HG03354 (cell line): ENCODE data around the gene LDLRAP1.

ENCODE experiments used
- ATAC-seq: cut with Tn5 transposase; IDR thresholded peaks from one replicate; pipeline ENCODE4 v1.9.1; 2021; ENCODE audit warnings: mild to moderate bottlenecking; ENCODE audit not compliant: unreplicated experiment, poor library complexity, severe bottlenecking

Gene LDLRAP1

GRCh38 chr1:25557543-25557942 lies 14.1 kb downstream of the LDLRAP1 start:
- ATAC-seq = no peak

GRCh38 chr1:25559031-25559430 lies 15.6 kb downstream of the LDLRAP1 start:
- no peak for ATAC-seq

DNA sequence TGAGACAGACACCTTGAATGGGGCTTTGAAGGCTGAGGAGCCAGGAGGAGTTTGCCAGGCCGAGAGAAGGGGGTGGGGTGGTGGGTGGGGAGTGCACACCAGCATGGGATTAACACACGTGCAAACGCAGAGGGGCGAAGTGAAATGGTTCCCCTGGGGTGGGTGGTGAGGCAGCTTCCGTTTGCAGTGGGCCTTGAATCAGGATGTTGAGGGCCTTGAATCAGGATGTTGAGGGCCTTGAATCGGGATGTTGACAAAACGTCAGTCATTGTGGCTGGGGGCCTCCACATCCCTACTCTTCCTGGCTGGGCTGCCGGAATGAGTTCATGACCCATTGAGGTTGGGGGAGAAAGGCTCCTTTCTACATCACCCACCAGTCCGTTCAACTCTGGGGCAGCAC lies 16.6 kb downstream of the LDLRAP1 start:
- no peak for ATAC-seq

DNA sequence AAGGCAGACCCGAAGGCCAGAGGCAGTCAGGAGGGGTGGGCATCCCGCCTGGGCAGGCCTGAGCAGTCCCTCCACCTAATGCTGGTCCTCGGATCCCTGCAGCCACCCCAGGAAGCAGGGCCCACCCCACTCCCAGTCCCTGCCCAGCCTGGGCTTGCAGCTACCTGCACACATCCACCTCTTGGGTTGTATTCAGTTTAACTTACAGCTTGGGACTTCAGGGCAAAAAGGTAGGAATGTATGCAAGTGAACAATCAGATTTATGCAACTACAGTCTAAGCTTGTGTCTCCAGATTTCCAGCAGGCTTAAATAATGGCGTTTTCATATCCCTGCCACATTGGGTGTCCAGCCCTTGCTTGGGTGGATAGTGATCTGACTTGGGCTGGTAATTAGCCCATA lies 17.4 kb downstream of the LDLRAP1 start:
- no peak for ATAC-seq

DNA sequence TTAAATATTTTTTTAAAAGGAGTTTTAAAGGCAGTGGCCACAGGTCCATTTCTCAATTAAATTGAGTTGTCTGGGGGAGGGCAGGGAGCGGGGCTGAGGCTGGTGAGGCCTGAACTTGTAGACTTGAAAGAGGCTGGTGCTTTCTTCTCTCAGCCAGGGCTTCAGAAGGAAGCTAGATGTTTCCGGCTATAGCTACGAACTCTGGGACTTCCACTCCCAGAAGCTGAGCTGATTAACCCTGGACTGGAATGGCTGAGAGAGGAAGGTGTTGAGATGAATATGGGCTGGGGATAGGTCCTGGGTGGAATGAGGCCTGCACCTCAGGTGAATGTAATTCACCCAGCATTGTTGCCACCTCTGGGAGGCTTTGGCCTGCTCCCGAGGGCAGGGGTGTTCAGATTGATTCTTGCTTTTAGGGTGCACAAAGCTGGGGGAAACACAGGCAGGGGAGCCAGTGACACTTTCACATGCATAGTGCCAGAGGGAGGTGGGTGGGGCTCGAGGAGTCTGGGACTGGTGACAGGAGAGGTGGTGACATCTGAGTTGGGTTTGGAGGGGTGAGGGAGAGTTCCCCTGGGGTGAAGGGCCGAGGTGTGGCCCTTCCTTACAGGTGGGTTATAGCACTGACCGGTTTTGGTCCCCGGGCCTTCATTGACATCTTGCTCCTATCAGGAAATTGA lies 18.2 kb downstream of the LDLRAP1 start:
- ATAC-seq = no peak

- ATAC-seq = no peak
Measured at GRCh38 chr1:25562101-25562927, 18.9 kb downstream of the LDLRAP1 start.

DNA sequence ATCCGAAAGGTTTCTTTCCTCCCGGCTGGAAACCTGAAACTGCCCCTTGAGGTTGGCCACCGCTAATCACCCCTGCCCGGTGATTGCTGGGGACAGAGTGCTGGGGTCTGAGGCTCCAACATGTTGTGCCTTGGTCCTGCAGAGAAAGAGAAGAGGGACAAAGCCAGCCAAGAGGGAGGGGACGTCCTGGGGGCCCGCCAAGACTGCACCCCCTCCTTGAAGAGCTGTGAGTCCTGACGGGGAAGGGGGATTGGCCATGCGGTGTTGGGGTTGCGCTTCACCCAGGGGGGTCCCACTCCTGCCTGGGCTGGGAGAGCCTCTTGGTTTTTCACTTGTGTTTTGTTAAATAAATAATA lies 19.5 kb downstream of the LDLRAP1 start:
- ATAC-seq = no peak

GRCh38 chr1:25563330-25564215 lies 20.2 kb downstream of the LDLRAP1 start:
- no peak for ATAC-seq

- no peak for ATAC-seq
Measured at GRCh38 chr1:25564777-25565574, 21.6 kb downstream of the LDLRAP1 start.

DNA sequence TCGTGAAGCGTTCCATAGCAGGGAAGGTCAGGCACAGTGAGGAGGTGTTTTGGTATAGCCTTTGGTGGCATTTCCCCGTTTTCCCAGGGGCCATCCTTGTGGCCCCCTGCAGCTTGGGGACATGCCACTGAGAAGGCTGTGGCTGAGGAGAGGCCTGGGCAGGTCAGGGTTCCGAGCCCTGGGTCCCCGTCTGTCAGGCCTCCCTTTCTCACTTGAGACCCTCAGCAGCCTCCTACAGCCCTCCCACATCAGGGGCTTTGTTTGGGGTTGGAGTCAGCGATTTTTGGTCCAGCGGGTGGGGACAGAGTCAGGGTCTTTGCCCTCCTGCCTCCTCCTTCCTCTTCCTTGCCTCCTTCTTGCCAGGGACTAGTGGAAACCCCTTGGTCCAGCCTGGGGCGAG lies 22.2 kb downstream of the LDLRAP1 start:
- ATAC-seq = no peak

GRCh38 chr1:25566176-25566729 lies 22.8 kb downstream of the LDLRAP1 start:
- no peak for ATAC-seq

DNA sequence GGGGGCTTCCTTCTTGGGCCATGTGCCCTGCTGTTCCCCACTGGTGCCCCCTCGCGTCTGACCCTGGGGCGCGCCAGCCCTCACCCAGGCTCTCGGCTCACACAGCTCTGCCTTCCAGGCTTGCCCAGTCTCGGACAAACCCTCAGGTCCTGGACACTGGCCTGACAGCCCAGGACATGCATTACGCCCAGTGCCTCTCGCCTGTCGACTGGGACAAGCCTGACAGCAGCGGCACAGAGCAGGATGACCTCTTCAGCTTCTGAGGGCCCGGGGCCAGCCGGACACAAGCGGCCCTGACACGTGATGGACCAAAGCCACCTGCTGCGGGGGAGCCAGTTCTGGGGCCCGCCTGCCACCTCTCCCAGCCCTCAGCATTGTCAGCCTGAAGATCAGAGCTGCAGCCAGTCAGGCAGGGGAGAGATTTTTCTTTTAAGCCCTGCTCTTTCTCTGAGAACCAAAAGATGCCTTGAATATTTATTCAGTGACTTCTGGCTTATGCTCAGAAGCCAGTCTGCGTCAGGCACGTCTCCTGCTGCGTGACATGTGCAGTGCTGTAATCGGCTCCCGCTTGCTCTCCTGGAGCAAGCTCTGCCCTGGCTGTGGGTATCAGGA lies 23.4 kb downstream of the LDLRAP1 start:
- no peak for ATAC-seq

- ATAC-seq = no peak
Measured at GRCh38 chr1:25567710-25568089, 24.3 kb downstream of the LDLRAP1 start.

DNA sequence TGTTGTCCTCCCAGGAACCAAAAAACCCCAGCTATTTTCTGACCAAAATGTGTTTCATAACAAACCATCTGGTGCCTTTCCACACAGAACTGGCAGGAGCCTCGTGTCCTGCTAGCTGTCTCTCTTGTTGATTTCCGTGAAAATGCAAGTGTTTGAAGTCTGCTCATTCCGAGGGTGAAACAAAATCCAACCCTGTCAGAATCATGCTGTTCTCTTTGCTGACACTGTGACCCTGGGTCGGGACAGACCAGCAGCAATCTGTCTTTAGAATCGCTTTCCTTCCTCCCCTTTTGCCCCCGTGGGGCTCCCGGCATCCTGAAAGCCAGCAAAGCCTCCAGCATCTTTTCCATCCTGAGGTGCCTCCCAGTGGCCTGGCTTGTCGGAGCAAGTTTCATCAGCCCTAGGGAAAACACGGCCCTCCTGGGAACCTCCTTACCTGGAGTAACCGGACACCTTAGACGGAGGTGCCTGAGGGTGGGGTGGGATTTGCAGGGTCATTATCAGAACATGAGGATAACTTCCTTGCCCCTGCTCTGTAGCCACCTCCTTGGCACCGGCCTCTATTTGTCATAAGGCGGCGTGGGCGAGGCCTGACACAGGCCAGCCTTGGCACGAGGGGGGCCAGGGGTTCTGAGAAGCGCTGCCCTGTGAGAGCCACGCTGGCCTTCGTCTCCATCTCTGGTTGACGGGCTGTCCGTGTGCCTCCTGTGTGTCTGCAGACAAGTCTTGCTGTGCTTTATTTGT lies 24.9 kb downstream of the LDLRAP1 start:
- no peak for ATAC-seq

DNA sequence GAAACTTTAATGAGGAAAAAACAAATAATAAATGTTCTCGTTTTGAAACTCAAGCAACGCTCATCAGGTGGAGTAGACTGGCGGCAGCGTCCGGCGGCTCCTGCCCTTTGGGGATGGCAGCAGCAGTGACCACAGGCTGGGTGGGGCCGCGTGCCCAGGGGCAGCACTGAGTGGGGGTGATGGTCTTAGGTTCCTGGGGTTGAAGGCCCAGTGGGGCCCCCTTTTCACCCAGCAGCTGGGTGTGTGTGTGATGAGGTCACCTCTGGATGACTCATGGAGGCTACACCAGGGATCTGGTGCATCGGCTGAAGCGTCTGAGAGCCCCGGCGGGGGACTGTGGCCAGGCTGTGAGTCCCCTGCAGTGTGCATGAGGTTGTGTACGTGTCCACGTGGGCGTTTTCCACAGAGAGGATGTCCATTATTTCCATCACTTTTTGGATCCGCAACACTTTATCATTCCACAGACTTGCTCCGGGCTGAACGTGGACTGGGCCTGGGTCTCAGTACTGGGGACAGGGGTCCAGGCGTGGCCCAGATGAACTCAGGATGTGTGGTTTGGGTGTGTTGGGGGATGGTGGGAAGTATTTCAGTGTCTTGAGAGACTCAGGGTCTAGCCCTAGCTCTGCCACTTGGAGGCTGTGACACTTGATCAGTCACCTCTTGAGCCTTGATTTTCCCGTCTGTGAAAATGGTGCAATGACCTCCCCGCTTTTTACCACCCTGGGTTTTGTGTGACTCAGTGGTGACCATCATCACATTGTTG lies 25.6 kb downstream of the LDLRAP1 start:
- ATAC-seq = no peak

GRCh38 chr1:25569597-25570396 lies 26.4 kb downstream of the LDLRAP1 start:
- ATAC-seq = no peak
